Measurements from ENCODE around the gene SCUBE2.

The SCUBE2 gene

GRCh38 chr11:9037046-9037780, 54.2 kb downstream of the SCUBE2 start:
- H3K4me3 ChIP-seq (ENCODE audit: low read depth, low read length) = no peak overlapping the region
- no peak for TF ChIP-seq CTCF (IDR thresholded peaks at IDR 0.05; ENCODE audit: low read depth, low read length, missing control alignments)
- no peak for DNase-seq (ENCODE audit: low read depth)

GRCh38 chr11:9030601-9031000, 60.8 kb downstream of the SCUBE2 start:
- TF ChIP-seq CTCF (IDR thresholded peaks at IDR 0.05; ENCODE audit: low read depth, low read length, missing control alignments) = no peak
- DNase-seq (ENCODE audit: low read depth) = no peak

GRCh38 chr11:9029422-9029821, 62.0 kb downstream of the SCUBE2 start:
- DNase-seq (ENCODE audit: low read depth) = no peak
- no peak overlapping the region for H3K4me3 ChIP-seq (ENCODE audit: low read depth, low read length)
- TF ChIP-seq CTCF (IDR thresholded peaks at IDR 0.05; ENCODE audit: low read depth, low read length, missing control alignments) = no peak

More at GRCh38 chr11:9030601-9031000, 60.8 kb downstream of the SCUBE2 start:
- no peak overlapping the region for H3K4me3 ChIP-seq (ENCODE audit: low read depth, low read length)

- no peak for DNase-seq (ENCODE audit: low read depth)
- no peak overlapping the region for H3K4me3 ChIP-seq (ENCODE audit: low read depth, low read length)
- no peak for TF ChIP-seq CTCF (IDR thresholded peaks at IDR 0.05; ENCODE audit: low read depth, low read length, missing control alignments)
These were observed 62.8 kb downstream of the SCUBE2 start for GRCh38 chr11:9028581-9028980.

- TF ChIP-seq CTCF (IDR thresholded peaks at IDR 0.05; ENCODE audit: low read depth, low read length, missing control alignments) = no peak
- no peak overlapping the region for H3K4me3 ChIP-seq (ENCODE audit: low read depth, low read length)
- no peak for DNase-seq (ENCODE audit: low read depth)
These were observed 66.1 kb downstream of the SCUBE2 start for GRCh38 chr11:9025101-9025850.

GRCh38 chr11:9022961-9023680, 68.3 kb downstream of the SCUBE2 start:
- H3K4me3 ChIP-seq (ENCODE audit: low read depth, low read length) = no peak overlapping the region
- no peak for TF ChIP-seq CTCF (IDR thresholded peaks at IDR 0.05; ENCODE audit: low read depth, low read length, missing control alignments)
- no peak for DNase-seq (ENCODE audit: low read depth)
